Neuronal stem cell (in vitro differentiated cells): ENCODE results near the gene TOPBP1.

Experiments
- DNase-seq: peaks from one replicate; pipeline ENCODE4 v3.0.0-alpha.2; 2013; ENCODE audit warnings: low spot score
- H2AFZ ChIP-seq: one replicate; pipeline ENCODE4 v1.6.1; 2013; ENCODE audit warnings: mild to moderate bottlenecking, low read length, inconsistent platforms
- H2AK5ac ChIP-seq: 2 replicates; pipeline ENCODE4 v1.6.1; 2013; ENCODE audit warnings: low read depth, mild to moderate bottlenecking, inconsistent platforms, low read length, moderate library complexity, mixed read lengths
- H2BK120ac ChIP-seq: 2 replicates; pipeline ENCODE4 v1.6.1; 2013; ENCODE audit warnings: low read depth, mild to moderate bottlenecking, inconsistent platforms, low read length, moderate library complexity, mixed read lengths
- H2BK12ac ChIP-seq: one replicate; pipeline ENCODE4 v1.6.1; 2013; ENCODE audit warnings: low read length, inconsistent platforms
- H2BK15ac ChIP-seq: 2 replicates; pipeline ENCODE4 v1.6.1; 2013; ENCODE audit warnings: mild to moderate bottlenecking, low read length, inconsistent platforms, mixed read lengths
- H2BK5ac ChIP-seq: one replicate; pipeline ENCODE4 v1.6.1; 2013; ENCODE audit warnings: inconsistent platforms, mild to moderate bottlenecking, low read length, moderate library complexity
- H3K14ac ChIP-seq: one replicate; pipeline ENCODE4 v1.6.1; 2013; ENCODE audit warnings: low read length, inconsistent platforms
- H3K18ac ChIP-seq: 2 replicates; pipeline ENCODE4 v1.6.1; 2013; ENCODE audit warnings: low read length, inconsistent platforms
- H3K23ac ChIP-seq: 2 replicates; pipeline ENCODE4 v1.6.1; 2013; ENCODE audit warnings: low read depth, mild to moderate bottlenecking, mixed read lengths, low read length, inconsistent platforms; ENCODE audit not compliant: poor library complexity
- H3K27ac ChIP-seq: replicated peaks from 3 replicates; pipeline ENCODE4 v1.5.1; 2013; ENCODE audit warnings: low read length, inconsistent platforms
- H3K27me3 ChIP-seq, 3 experiments: 2 replicates each; pipeline ENCODE4 v1.6.1; 2013; ENCODE audit warnings: low read length in 3 of 3, mild to moderate bottlenecking in 2 of 3, inconsistent platforms in 1 of 3, low read depth in 1 of 3, mixed read lengths in 1 of 3, moderate library complexity in 1 of 3; ENCODE audit not compliant: control insufficient read depth in 3 of 3, insufficient read depth in 3 of 3
- H3K36me3 ChIP-seq, 2 donors: replicated peaks in 1 of 2; 2 replicates each; pipeline ENCODE4 v1.6.1; 2013; ENCODE audit warnings: low read length in 2 of 2; ENCODE audit not compliant: control insufficient read depth in 2 of 2, insufficient read depth in 2 of 2
- H3K4ac ChIP-seq: 2 replicates; pipeline ENCODE4 v1.6.1; 2013; ENCODE audit warnings: inconsistent platforms, mild to moderate bottlenecking, low read length, moderate library complexity
- H3K4me1 ChIP-seq, 2 donors: 1 replicate in 1 of 2; 2 replicates in 1 of 2; pipeline ENCODE4 v1.6.1; 2013; ENCODE audit warnings: low read length in 2 of 2, low read depth in 1 of 2; ENCODE audit not compliant: control insufficient read depth in 2 of 2, insufficient read depth in 1 of 2
- H3K4me2 ChIP-seq: one replicate; pipeline ENCODE4 v1.6.1; 2013; ENCODE audit warnings: mild to moderate bottlenecking, low read length, inconsistent platforms; ENCODE audit not compliant: insufficient read depth, poor library complexity, severe bottlenecking
- H3K4me3 ChIP-seq, 2 donors: 2 replicates each; pipeline ENCODE4 v1.5.1; 2013; ENCODE audit warnings: low read length in 2 of 2, mild to moderate bottlenecking in 2 of 2, inconsistent platforms in 1 of 2, moderate library complexity in 1 of 2
- H3K79me1 ChIP-seq: one replicate; pipeline ENCODE4 v1.6.1; 2013; ENCODE audit warnings: low read depth, mild to moderate bottlenecking, inconsistent platforms, low read length, moderate library complexity
- H3K9ac ChIP-seq: one replicate; pipeline ENCODE4 v1.6.1; 2013; ENCODE audit warnings: mild to moderate bottlenecking, low read depth, low read length, inconsistent platforms; ENCODE audit not compliant: poor library complexity
- H3K9me3 ChIP-seq, 2 donors: replicated peaks in 1 of 2; 2 replicates each; pipeline versions ENCODE3 to v1.6.1; 2013; ENCODE audit warnings: low read length in 2 of 2, mild to moderate bottlenecking in 2 of 2, inconsistent platforms in 1 of 2, low read depth in 1 of 2, mixed read lengths in 1 of 2, moderate library complexity in 1 of 2; ENCODE audit not compliant: control insufficient read depth in 2 of 2, insufficient read depth in 1 of 2
- H4K8ac ChIP-seq: one replicate; pipeline ENCODE4 v1.6.1; 2013; ENCODE audit warnings: low read depth, mild to moderate bottlenecking, inconsistent platforms, low read length, moderate library complexity
- H4K91ac ChIP-seq: one replicate; pipeline ENCODE4 v1.6.1; 2013; ENCODE audit warnings: low read length, low read depth, mild to moderate bottlenecking, inconsistent platforms; ENCODE audit not compliant: poor library complexity
- WGBS, 2 donors: extraction: QIAGEN DNeasy Blood & Tissue Kit; methylation state at CpG; one replicate each; pipeline ENCODE4 v1.1.7; 2013; ENCODE audit warnings: missing lambda C conversion rate in 2 of 2, mixed read lengths in 1 of 2; ENCODE audit not compliant: insufficient read length in 2 of 2, insufficient replicate concordance in 1 of 2; ENCODE audit errors: extremely low coverage in 2 of 2; 5-methylcytosine and 5-hydroxymethylcytosine counted together

Gene TOPBP1

GRCh38 chr3:133703915-133704314 is 42.2 kb upstream of the TOPBP1 start:
- H2BK5ac ChIP-seq: no peak overlapping the region
- H2AFZ ChIP-seq: no peak overlapping the region
- WGBS, 2 donors: no CpG with 5 or more reads among the region's 1 CpG
- no peak overlapping the region for H3K14ac ChIP-seq
- no peak overlapping the region for H3K27ac ChIP-seq
- H3K4ac ChIP-seq: no peak overlapping the region
- no peak overlapping the region for H3K4me3 ChIP-seq
- H4K8ac ChIP-seq: no peak overlapping the region
- no peaks in the 10 kb centered on the region for H3K79me1 ChIP-seq
- no peak for DNase-seq
- H3K9ac ChIP-seq: no peak overlapping the region
- no peaks in the 10 kb centered on the region for H3K9me3 ChIP-seq
- no peak overlapping the region for H3K4me2 ChIP-seq
- H3K23ac ChIP-seq: no peak overlapping the region
- H4K91ac ChIP-seq: no peak overlapping the region
- H2BK15ac ChIP-seq: no peak overlapping the region
- no peak overlapping the region for H3K18ac ChIP-seq
- peaks cover 0 to 77% (median 0%) of the 10 kb centered on the region in 3 experiments for H3K27me3 ChIP-seq
- peaks cover 0 to 3% of the 10 kb centered on the region in 2 donors for H3K4me1 ChIP-seq
- no peak overlapping the region for H2BK120ac ChIP-seq
- no peak overlapping the region for H2AK5ac ChIP-seq
- H3K36me3 ChIP-seq: no peaks in the 10 kb centered on the region
- H2BK12ac ChIP-seq: no peak overlapping the region

DNA sequence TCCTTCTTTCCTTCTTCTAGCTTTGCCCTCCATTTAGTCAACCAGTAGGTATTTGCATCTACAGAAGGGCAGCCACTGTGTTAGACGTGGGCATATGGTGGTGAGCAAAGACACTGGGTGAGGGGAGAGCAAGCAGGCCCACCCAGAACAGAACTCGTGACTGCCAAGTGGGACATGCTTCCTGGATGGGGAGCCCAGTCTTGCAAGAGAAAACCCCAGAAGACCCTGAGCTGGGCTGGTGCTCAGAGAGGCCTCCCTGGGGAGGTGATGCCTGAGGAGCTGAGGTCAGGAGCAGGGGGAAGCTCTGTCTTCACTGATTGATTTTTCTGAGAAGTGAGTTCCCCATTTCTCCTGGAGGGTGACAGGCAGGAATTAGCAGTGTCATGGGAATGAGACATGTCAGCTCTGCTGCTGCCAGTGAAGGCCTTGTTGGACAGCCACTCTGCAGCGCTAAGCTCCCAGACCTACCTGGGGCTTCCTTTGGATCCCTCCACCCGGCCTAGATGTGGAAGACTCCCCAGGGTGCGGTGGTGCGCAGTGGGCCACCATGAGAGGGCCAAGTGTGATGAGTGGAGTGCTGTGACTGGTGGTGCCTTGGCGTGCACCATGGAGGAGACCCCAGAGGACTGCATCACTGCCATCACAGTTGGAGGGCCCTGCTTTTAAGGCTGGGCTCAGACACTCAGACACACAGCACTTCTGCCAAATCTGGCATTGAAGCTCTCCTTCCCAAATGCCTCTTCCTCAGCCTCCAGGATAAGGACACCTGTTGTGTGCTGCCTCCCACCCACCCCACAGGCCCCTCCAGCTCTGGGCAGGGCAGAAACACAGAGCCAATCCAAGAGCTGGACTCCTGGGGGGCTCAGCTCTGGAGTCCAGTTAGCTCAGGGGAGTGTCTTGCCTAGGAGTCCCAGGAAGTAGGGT is 40.0 kb upstream of the TOPBP1 start:
- Histone ChIP-seq H2BK120ac (no peak overlapping the region), H3K4me2 (no peak overlapping the region), H2AFZ (no peak overlapping the region), H3K14ac (no peak overlapping the region), H2AK5ac (no peak overlapping the region), H3K36me3 (no peaks in the 10 kb centered on the region), H3K4ac (no peak overlapping the region), H3K9ac (no peak overlapping the region), H3K79me1 (no peaks in the 10 kb centered on the region), H2BK12ac (no peak overlapping the region), H3K27ac (no peak overlapping the region), H4K91ac (no peak overlapping the region), H3K4me3 (no peak overlapping the region), H3K27me3 (peaks cover 0 to 79% (median 0%) of the 10 kb centered on the region in 3 experiments), H4K8ac (no peak overlapping the region), H2BK5ac (no peak overlapping the region), H2BK15ac (no peak overlapping the region), H3K23ac (no peak overlapping the region), H3K18ac (no peak overlapping the region), H3K9me3 (no peaks in the 10 kb centered on the region), H3K4me1 (peaks cover 0 to 3% of the 10 kb centered on the region in 2 donors)
- no CpG with 5 or more reads among the region's 7 CpGs for WGBS, 2 donors
- no peak for DNase-seq

DNA sequence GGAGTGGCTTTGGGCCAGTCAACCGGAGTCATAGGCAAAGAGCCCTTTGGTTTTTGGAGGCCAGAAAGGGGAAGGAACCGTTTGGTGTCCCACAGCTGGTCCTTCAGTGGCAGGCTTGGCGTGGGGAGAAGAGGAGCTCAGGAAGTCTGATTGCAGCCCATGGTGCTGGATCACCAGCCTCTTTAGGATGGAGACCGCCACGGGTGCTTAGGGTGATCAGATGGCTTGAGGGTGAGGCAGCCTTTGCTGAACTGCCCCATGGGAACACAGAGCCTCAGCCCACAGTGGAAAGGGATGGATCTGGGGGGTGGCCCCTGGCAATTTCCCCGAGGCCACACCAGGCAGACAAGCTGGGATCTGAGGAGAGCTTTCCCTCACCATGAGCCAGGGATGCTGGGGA is 38.6 kb upstream of the TOPBP1 start:
- Histone ChIP-seq H4K91ac (no peak overlapping the region), H2BK12ac (no peak overlapping the region), H2AFZ (no peak overlapping the region), H4K8ac (no peak overlapping the region), H3K4me3 (no peak overlapping the region), H2BK15ac (no peak overlapping the region), H3K4me2 (no peak overlapping the region), H3K23ac (no peak overlapping the region), H3K36me3 (no peaks in the 10 kb centered on the region), H3K79me1 (no peaks in the 10 kb centered on the region), H3K4ac (no peak overlapping the region), H3K9me3 (no peaks in the 10 kb centered on the region), H3K18ac (no peak overlapping the region), H3K4me1 (peaks cover 0 to 3% of the 10 kb centered on the region in 2 donors), H2BK5ac (no peak overlapping the region), H3K9ac (no peak overlapping the region), H3K27me3 (peaks cover 0 to 78% (median 0%) of the 10 kb centered on the region in 3 experiments), H3K14ac (no peak overlapping the region), H2BK120ac (no peak overlapping the region), H3K27ac (no peak overlapping the region), H2AK5ac (no peak overlapping the region)
- no peak for DNase-seq
- WGBS, 2 donors: no CpG with 5 or more reads among the region's 6 CpGs

GRCh38 chr3:133699903-133700302 is 38.2 kb upstream of the TOPBP1 start:
- no peak overlapping the region for H4K91ac ChIP-seq
- no peaks in the 10 kb centered on the region for H3K79me1 ChIP-seq
- H3K4me3 ChIP-seq: no peak overlapping the region
- no peak overlapping the region for H2BK120ac ChIP-seq
- H3K27me3 ChIP-seq: peaks cover 0 to 76% (median 0%) of the 10 kb centered on the region in 3 experiments
- no peaks in the 10 kb centered on the region for H3K36me3 ChIP-seq
- H3K14ac ChIP-seq: no peak overlapping the region
- no peak overlapping the region for H2BK5ac ChIP-seq
- no peaks in the 10 kb centered on the region for H3K9me3 ChIP-seq
- no peak overlapping the region for H3K27ac ChIP-seq
- peaks cover 0 to 3% of the 10 kb centered on the region in 2 donors for H3K4me1 ChIP-seq
- H4K8ac ChIP-seq: no peak overlapping the region
- no peak overlapping the region for H3K18ac ChIP-seq
- H3K4ac ChIP-seq: no peak overlapping the region
- no peak overlapping the region for H3K23ac ChIP-seq
- no peak overlapping the region for H3K9ac ChIP-seq
- no peak overlapping the region for H2BK12ac ChIP-seq
- H2AK5ac ChIP-seq: no peak overlapping the region
- H2BK15ac ChIP-seq: no peak overlapping the region
- H3K4me2 ChIP-seq: no peak overlapping the region
- DNase-seq: no peak
- WGBS, 2 donors: no CpG with 5 or more reads among the region's 3 CpGs
- H2AFZ ChIP-seq: no peak overlapping the region
